ENCODE results near the gene ACO1. TPM values are rescaled to one million over a fixed set of nuclear protein-coding genes. Genes with fewer than 3 reads are reported as not detected.

ACO1 gene
- total RNA-seq, 2 donors from 2014 or later, result 31.7 to 66.6 TPM

DNA sequence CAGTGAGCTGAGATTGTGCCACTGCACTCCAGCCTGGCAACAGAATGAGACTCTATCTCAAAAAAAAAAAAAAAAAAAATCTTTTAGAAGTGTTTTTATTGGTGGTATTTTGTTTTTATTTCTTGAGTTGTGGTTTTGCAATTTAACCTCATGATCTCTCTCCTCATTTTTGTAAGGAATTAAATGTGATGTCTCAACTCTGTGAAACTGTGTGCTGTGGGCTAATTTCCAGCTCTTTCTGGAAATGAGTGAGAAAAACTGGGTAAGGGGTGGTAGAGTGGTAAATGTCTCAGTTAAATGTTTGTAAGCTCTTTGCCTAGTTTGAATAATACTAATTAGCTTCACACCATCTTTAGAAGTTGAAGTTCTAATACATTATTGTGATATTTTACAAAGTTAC is 29.0 kb downstream of the ACO1 start:
- H3K27ac ChIP-seq, result no peak overlapping the region
- H3K4me3 ChIP-seq, result no peak overlapping the region
- no peaks in the 10 kb centered on the region for H3K27me3 ChIP-seq (replicated peaks; ENCODE audit: insufficient read depth)
- no peaks in the 10 kb centered on the region for H3K4me1 ChIP-seq (replicated peaks)
- TF ChIP-seq POLR2A (IDR thresholded peaks at IDR 0.05) (no peak), CTCF (IDR thresholded peaks at IDR 0.05) (no peak), POLR2AphosphoS5 (IDR thresholded peaks at IDR 0.05) (no peak)
- intact Hi-C loops (cut with DNase I), result no loop called here
- DNase-seq (ENCODE audit: low spot score), result no peak
- H3K9me3 ChIP-seq, result no peaks in the 10 kb centered on the region
- no peaks in the 10 kb centered on the region for H3K36me3 ChIP-seq

- Histone ChIP-seq H3K36me3 (no peaks in the 10 kb centered on the region), H3K4me3 (no peak overlapping the region), H3K9me3 (no peaks in the 10 kb centered on the region), H3K27me3 (replicated peaks; ENCODE audit: insufficient read depth) (no peaks in the 10 kb centered on the region), H3K27ac (no peak overlapping the region), H3K4me1 (replicated peaks) (no peaks in the 10 kb centered on the region)
- intact Hi-C loops (cut with DNase I), result no loop called here
- TF ChIP-seq POLR2AphosphoS5 (IDR thresholded peaks at IDR 0.05), result no peak
- TF ChIP-seq POLR2A (IDR thresholded peaks at IDR 0.05), result no peak
- TF ChIP-seq CTCF (IDR thresholded peaks at IDR 0.05), result no peak
- no peak for DNase-seq (ENCODE audit: low spot score)
- WGBS, result 79% methylated on average over 2 of the region's 2 CpGs
Observed at GRCh38 chr9:32414856-32415255, 30.4 kb downstream of the ACO1 start.

GRCh38 chr9:32419921-32420320 is 35.5 kb downstream of the ACO1 start:
- no peaks in the 10 kb centered on the region for H3K27me3 ChIP-seq (replicated peaks; ENCODE audit: insufficient read depth)
- H3K4me3 ChIP-seq, result no peak overlapping the region
- intact Hi-C loops (cut with DNase I), result no loop called here
- no peaks in the 10 kb centered on the region for H3K9me3 ChIP-seq
- H3K27ac ChIP-seq, result no peak overlapping the region
- H3K4me1 ChIP-seq (replicated peaks), result no peaks in the 10 kb centered on the region
- DNase-seq (ENCODE audit: low spot score), result no peak
- TF ChIP-seq POLR2AphosphoS5 (IDR thresholded peaks at IDR 0.05), result no peak
- TF ChIP-seq CTCF (IDR thresholded peaks at IDR 0.05), result no peak
- no peak for TF ChIP-seq POLR2A (IDR thresholded peaks at IDR 0.05)
- no peaks in the 10 kb centered on the region for H3K36me3 ChIP-seq
- 77% methylated on average over 2 of the region's 2 CpGs for WGBS

GRCh38 chr9:32422237-32422806 is 37.9 kb downstream of the ACO1 start:
- intact Hi-C loops (cut with DNase I), result no loop called here
- no peaks in the 10 kb centered on the region for H3K36me3 ChIP-seq

More at GRCh38 chr9:32422237-32422806, 37.9 kb downstream of the ACO1 start:
- Histone ChIP-seq H3K4me3 (no peak overlapping the region), H3K27ac (no peak overlapping the region), H3K9me3 (no peaks in the 10 kb centered on the region), H3K4me1 (replicated peaks) (no peaks in the 10 kb centered on the region), H3K27me3 (replicated peaks; ENCODE audit: insufficient read depth) (no peaks in the 10 kb centered on the region)
- no peak for DNase-seq (ENCODE audit: low spot score)
- TF ChIP-seq POLR2A (IDR thresholded peaks at IDR 0.05) (no peak), CTCF (IDR thresholded peaks at IDR 0.05) (no peak), POLR2AphosphoS5 (IDR thresholded peaks at IDR 0.05) (no peak)
- WGBS, result 59% methylated on average over 7 of the region's 7 CpGs
